Activated CD8-positive, alpha-beta T cell treated with anti-CD3 and anti-CD28 coated beads for 36 hours (primary cell): ENCODE data around the gene GGTA1. TPM values are rescaled to one million over a fixed set of nuclear protein-coding genes. Genes with fewer than 3 reads are reported as not detected.

Source experiments
- ATAC-seq: fragments of 200-7000 bp; cut with Tn5 transposase; one replicate; pipeline ENCODE4 v1.10.0; 2021; ENCODE audit warnings: mild to moderate bottlenecking, moderate library complexity
- CTCF ChIA-PET: fragments of 350-600 bp; sonication (Branson Sonifier 250); formaldehyde crosslinking; loops from one replicate; lab custom pipeline; 2021; ENCODE audit warnings: antibody characterized with exemption; lab: Charles Lee
- POLR2A ChIA-PET: fragments of 350-600 bp; sonication (Branson Sonifier 250); formaldehyde crosslinking; loops from one replicate; lab custom pipeline; 2021; ENCODE audit warnings: antibody characterized with exemption; lab: Charles Lee
- DNase-seq: peaks from one replicate; pipeline ENCODE4 v3.0.0-alpha.2; 2020
- H3K27ac Mint-ChIP-seq: one replicate; pipeline ENCODE4 v1.8.0; 2021; ENCODE audit warnings: mild to moderate bottlenecking, mixed read lengths
- H3K27me3 Mint-ChIP-seq: one replicate; pipeline ENCODE4 v1.8.0; 2021; ENCODE audit warnings: mixed read lengths
- H3K36me3 Mint-ChIP-seq: one replicate; pipeline ENCODE4 v1.8.0; 2021; ENCODE audit warnings: low read depth, mixed read lengths
- H3K4me1 Mint-ChIP-seq: one replicate; pipeline ENCODE4 v1.8.0; 2021; ENCODE audit warnings: low read depth, mixed read lengths
- H3K4me3 Mint-ChIP-seq: one replicate; pipeline ENCODE4 v1.8.0; 2021; ENCODE audit warnings: mild to moderate bottlenecking, moderate library complexity, mixed read lengths
- H3K9me3 Mint-ChIP-seq: one replicate; pipeline ENCODE4 v1.8.0; 2021; ENCODE audit warnings: mixed read lengths
- CTCF ChIP-seq: fragments of 200-600 bp; IDR thresholded peaks from one replicate; pipeline ENCODE4 v1.8.0; 2022; ENCODE audit warnings: antibody characterized with exemption, mild to moderate bottlenecking
- intact Hi-C: fragments of 100-400 bp; cut with micrococcal nuclease; formaldehyde crosslinking; loops from one replicate; pipeline ENCODE4 v1.10.0; 2022
- total RNA-seq, 2 experiments: library from RNA; stranded (reverse); gene quantifications; one replicate each; pipeline ENCODE4 v1.2.3, GENCODE V29; 2021

The GGTA1 gene
- total RNA-seq, 2 experiments from 2014 or later = not detected

DNA sequence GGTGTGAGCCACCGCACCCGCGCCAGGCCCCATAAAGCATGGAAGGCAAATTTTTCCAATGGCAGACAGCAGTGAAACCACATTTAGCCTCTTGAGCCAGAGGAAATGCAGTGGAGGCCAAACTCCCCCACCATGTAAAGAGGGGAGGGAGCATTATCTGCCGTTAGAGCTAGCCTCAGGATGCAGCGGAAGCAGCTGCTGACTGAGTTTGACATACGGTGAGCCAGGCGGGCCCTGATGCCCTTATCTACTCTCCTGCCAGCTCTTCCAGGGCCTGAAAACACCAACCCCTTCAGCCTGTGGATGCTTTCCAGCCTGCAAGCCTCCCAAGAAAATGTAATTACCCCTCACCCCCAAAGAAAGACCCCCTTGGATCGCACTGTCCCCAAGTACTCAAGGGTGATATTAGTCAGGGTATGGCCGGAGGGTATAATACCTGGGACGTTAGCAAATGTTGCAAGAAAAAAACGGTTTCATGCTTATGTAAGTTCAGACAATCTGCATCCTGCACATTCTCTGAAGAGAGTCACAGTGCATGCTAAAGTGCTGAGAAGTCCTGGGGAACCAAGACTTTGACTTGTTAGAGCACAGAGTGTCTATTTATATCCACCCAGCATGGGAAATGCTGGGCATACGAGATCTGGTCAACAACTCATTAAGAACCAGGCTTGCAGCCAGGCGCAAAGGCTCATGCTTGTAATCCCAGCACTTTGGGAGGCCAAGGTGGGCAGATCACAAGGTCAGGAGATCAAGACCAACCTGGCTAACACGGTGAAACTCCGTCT, 11.3 kb upstream of the GGTA1 start:
- no peak for ATAC-seq

DNA sequence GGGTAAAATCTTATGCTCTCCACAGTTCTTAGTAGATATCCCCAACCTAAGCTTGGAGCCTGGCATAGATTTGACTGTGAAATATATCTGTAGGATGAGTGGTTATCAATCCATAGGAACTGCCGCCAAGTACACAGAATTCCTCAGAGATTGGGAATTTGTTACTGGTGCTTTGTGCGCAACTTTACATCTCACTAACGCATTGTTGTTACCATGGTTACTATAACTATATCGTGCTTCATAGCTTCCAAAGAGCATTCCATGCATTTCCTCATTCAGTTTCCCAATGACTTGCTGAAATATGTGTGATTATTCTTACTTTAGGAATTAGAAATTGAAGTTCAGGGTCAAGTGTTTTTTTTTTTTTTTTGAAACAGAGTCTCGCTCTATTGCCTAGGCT, 9.5 kb upstream of the GGTA1 start:
- no peak for TF ChIP-seq CTCF
- intact Hi-C loops = no loop called here
- ChIA-PET CTCF (interaction anchor here (1.4 kb wide), 1 partner anchor 37 kb away, joined by 3 read pairs; no protein-coding TSS in a partner anchor), POLR2A (no interaction called here)
- DNase-seq = no peak
- H3K9me3 Mint-ChIP-seq = no peaks in the 10 kb centered on the region
- no peak for ATAC-seq
- no peaks in the 10 kb centered on the region for H3K4me1 Mint-ChIP-seq
- peaks cover 2% of the 10 kb centered on the region for H3K27me3 Mint-ChIP-seq
- H3K36me3 Mint-ChIP-seq = no peaks in the 10 kb centered on the region
- H3K4me3 Mint-ChIP-seq = no peak overlapping the region
- no peak overlapping the region for H3K27ac Mint-ChIP-seq

More for the DNA sequence above, 11.3 kb upstream of the GGTA1 start:
- H3K9me3 Mint-ChIP-seq = no peaks in the 10 kb centered on the region
- intact Hi-C loops = no loop called here
- no peaks in the 10 kb centered on the region for H3K4me1 Mint-ChIP-seq
- TF ChIP-seq CTCF = no peak
- DNase-seq = no peak
- H3K27ac Mint-ChIP-seq = no peak overlapping the region
- ChIA-PET CTCF (interaction anchor here (1.4 kb wide), 1 partner anchor 35 kb away, joined by 3 read pairs; no protein-coding TSS in a partner anchor), POLR2A (no interaction called here)
- H3K4me3 Mint-ChIP-seq = no peak overlapping the region
- H3K27me3 Mint-ChIP-seq = peaks cover 3% of the 10 kb centered on the region
- no peaks in the 10 kb centered on the region for H3K36me3 Mint-ChIP-seq

GRCh38 chr9:121508415-121508814, 8.8 kb upstream of the GGTA1 start:
- H3K9me3 Mint-ChIP-seq = no peaks in the 10 kb centered on the region
- peaks cover 6% of the 10 kb centered on the region for H3K27me3 Mint-ChIP-seq
- no peak overlapping the region for H3K27ac Mint-ChIP-seq
- TF ChIP-seq CTCF = no peak
- no peak overlapping the region for H3K4me3 Mint-ChIP-seq
- intact Hi-C loops = no loop called here
- no peaks in the 10 kb centered on the region for H3K36me3 Mint-ChIP-seq
- H3K4me1 Mint-ChIP-seq = no peaks in the 10 kb centered on the region
- CTCF ChIA-PET = no interaction called here
- POLR2A ChIA-PET = no interaction called here
- ATAC-seq (no peak), DNase-seq (no peak)

- no peak for TF ChIP-seq CTCF
- intact Hi-C loops = no loop called here
- no peak overlapping the region for H3K4me3 Mint-ChIP-seq
- no peaks in the 10 kb centered on the region for H3K9me3 Mint-ChIP-seq
- POLR2A ChIA-PET = no interaction called here
- H3K27me3 Mint-ChIP-seq = peaks cover 16% of the 10 kb centered on the region
- H3K4me1 Mint-ChIP-seq = no peaks in the 10 kb centered on the region
- H3K36me3 Mint-ChIP-seq = no peaks in the 10 kb centered on the region
- DNase-seq (no peak), ATAC-seq (no peak)
- CTCF ChIA-PET = no interaction called here
- no peak overlapping the region for H3K27ac Mint-ChIP-seq
Measured at GRCh38 chr9:121505903-121506735, 6.5 kb upstream of the GGTA1 start.

GRCh38 chr9:121503444-121503843, 3.8 kb upstream of the GGTA1 start:
- ChIA-PET CTCF (interaction anchor here (1.3 kb wide), 1 partner anchor 43 kb away, joined by 4 read pairs; no protein-coding TSS in a partner anchor), POLR2A (no interaction called here)
- peaks cover 36% of the 10 kb centered on the region for H3K27me3 Mint-ChIP-seq
- DNase-seq (no peak), ATAC-seq (no peak)
- H3K9me3 Mint-ChIP-seq = no peaks in the 10 kb centered on the region
- H3K36me3 Mint-ChIP-seq = no peaks in the 10 kb centered on the region
- intact Hi-C loops = no loop called here
- no peak for TF ChIP-seq CTCF
- H3K4me1 Mint-ChIP-seq = peaks cover 14% of the 10 kb centered on the region
- H3K27ac Mint-ChIP-seq = no peak overlapping the region
- no peak overlapping the region for H3K4me3 Mint-ChIP-seq
